HG03432 (cell line): ENCODE measurements around the gene WDR37.
A peak's percentile ranks its signal among the peaks of the same experiment; 100 is the strongest.
"Not testable (repeated sequence)": the region's sequence is repeated elsewhere in the genome, so short reads cannot be mapped to it uniquely, and the experiment has no call there.

ENCODE experiments used
- ATAC-seq: cut with Tn5 transposase; IDR thresholded peaks from one replicate; pipeline ENCODE4 v1.9.1; 2021; ENCODE audit warnings: mild to moderate bottlenecking, moderate library complexity; ENCODE audit not compliant: unreplicated experiment

The WDR37 gene

GRCh38 chr10:1151076-1152033 lies 95.2 kb downstream of the WDR37 start:
- no peak for ATAC-seq

GRCh38 chr10:1152386-1153250 lies 96.4 kb downstream of the WDR37 start:
- ATAC-seq = no peak

- ATAC-seq = no peak
Observed at GRCh38 chr10:1153251-1153763, 97.1 kb downstream of the WDR37 start.

GRCh38 chr10:1153805-1154351 lies 97.7 kb downstream of the WDR37 start:
- no peak for ATAC-seq

GRCh38 chr10:1154531-1155295 lies 98.5 kb downstream of the WDR37 start:
- no peak for ATAC-seq

- ATAC-seq = no peak
Observed at GRCh38 chr10:1155791-1156615, 99.8 kb downstream of the WDR37 start.

GRCh38 chr10:1156616-1156886 lies 100.4 kb downstream of the WDR37 start:
- ATAC-seq = no peak

GRCh38 chr10:1156921-1157614 lies 100.9 kb downstream of the WDR37 start:
- no peak for ATAC-seq

GRCh38 chr10:1157615-1157933 lies 101.4 kb downstream of the WDR37 start:
- no peak for ATAC-seq

GRCh38 chr10:1158066-1158465 lies 101.9 kb downstream of the WDR37 start:
- ATAC-seq = no peak

GRCh38 chr10:1158536-1158935 lies 102.4 kb downstream of the WDR37 start:
- not testable (repeated sequence) for ATAC-seq

GRCh38 chr10:1159131-1160061 lies 103.2 kb downstream of the WDR37 start:
- ATAC-seq = peak; percentile 67

GRCh38 chr10:1160561-1161314 lies 104.6 kb downstream of the WDR37 start:
- ATAC-seq = no peak

- not testable (repeated sequence) for ATAC-seq
Observed at GRCh38 chr10:1161315-1161673, 105.1 kb downstream of the WDR37 start.

- ATAC-seq = no peak
Observed at GRCh38 chr10:1162481-1163203, 106.5 kb downstream of the WDR37 start.

- ATAC-seq = no peak
Observed at GRCh38 chr10:1163204-1163660, 107.0 kb downstream of the WDR37 start.

GRCh38 chr10:1163831-1164230 lies 107.6 kb downstream of the WDR37 start:
- no peak for ATAC-seq
